IMR-90 (cell line): ENCODE measurements around the gene CERS5. TPM values are rescaled to one million over a fixed set of nuclear protein-coding genes. Genes with fewer than 3 reads are reported as not detected.

Experiments used
- ATAC-seq: fragments of 200-7000 bp; cut with Tn5 transposase; 2 replicates; pipeline ENCODE4 v1.9.1; 2020; ENCODE audit warnings: low read depth, mild to moderate bottlenecking, moderate library complexity
- BruUV-seq: library from RNA; stranded (reverse); fragments of 400-500 nt; replicated peaks from 2 replicates; lab custom pipeline; 2021; lab: Mats Ljungman, UMichigan
- CTCF ChIA-PET: fragments of 300-600 bp; formaldehyde crosslinking; extraction: SDS; loops from one replicate; lab custom pipeline; 2021; ENCODE audit warnings: antibody characterized with exemption; lab: Yijun Ruan, JAX
- POLR2A ChIA-PET: fragments of 300-600 bp; sonication (Branson Sonifier 250); formaldehyde crosslinking; loops from one replicate; lab custom pipeline; 2022; ENCODE audit warnings: antibody characterized with exemption; ENCODE audit not compliant: unreplicated experiment; lab: Charles Lee
- DNase-seq: peaks from one replicate; pipeline ENCODE4 v3.0.0; 2013
- H2AFZ ChIP-seq: replicated peaks from 2 replicates; pipeline ENCODE3; 2013; ENCODE audit warnings: low read length, mild to moderate bottlenecking; ENCODE audit not compliant: poor library complexity
- H2AK5ac ChIP-seq: 2 replicates; pipeline ENCODE4 v1.6.1; 2013; ENCODE audit warnings: low read depth, low read length, inconsistent platforms
- H2AK9ac ChIP-seq: replicated peaks from 2 replicates; pipeline ENCODE3; 2013; ENCODE audit warnings: mild to moderate bottlenecking, low read depth, low read length, moderate library complexity; ENCODE audit not compliant: poor library complexity
- H2BK120ac ChIP-seq: 2 replicates; pipeline ENCODE4 v1.6.1; 2013; ENCODE audit warnings: low read depth, low read length, inconsistent platforms
- H2BK15ac ChIP-seq: 3 replicates; pipeline ENCODE4 v1.6.1; 2013; ENCODE audit warnings: low read depth, low read length, inconsistent platforms
- H2BK20ac ChIP-seq: 2 replicates; pipeline ENCODE4 v1.6.1; 2013; ENCODE audit warnings: low read depth, mild to moderate bottlenecking, inconsistent platforms, low read length, moderate library complexity
- H2BK5ac ChIP-seq: 2 replicates; pipeline ENCODE4 v1.6.1; 2013; ENCODE audit warnings: mild to moderate bottlenecking, low read depth, low read length, inconsistent platforms; ENCODE audit not compliant: poor library complexity, severe bottlenecking
- H3K14ac ChIP-seq: replicated peaks from 2 replicates; pipeline ENCODE4 v1.6.1; 2013; ENCODE audit warnings: low read depth, low read length, inconsistent platforms
- H3K18ac ChIP-seq: 2 replicates; pipeline ENCODE4 v1.6.1; 2013; ENCODE audit warnings: low read depth, low read length, control low read depth
- H3K23ac ChIP-seq: 2 replicates; pipeline ENCODE4 v1.6.1; 2013; ENCODE audit warnings: low read depth, low read length, inconsistent platforms
- H3K27ac ChIP-seq: 2 replicates; pipeline ENCODE4 v1.5.1; 2013; ENCODE audit warnings: mild to moderate bottlenecking, control low read depth, low read length; ENCODE audit not compliant: insufficient read depth
- H3K27me3 ChIP-seq: 2 replicates; pipeline ENCODE4 v1.6.1; 2013; ENCODE audit warnings: low read length; ENCODE audit not compliant: control insufficient read depth, insufficient read depth
- H3K36me3 ChIP-seq: 2 replicates; pipeline ENCODE4 v1.6.1; 2013; ENCODE audit warnings: low read length, mixed read lengths; ENCODE audit not compliant: control insufficient read depth, insufficient read depth
- H3K4ac ChIP-seq: 2 replicates; pipeline ENCODE4 v1.6.1; 2013; ENCODE audit warnings: low read depth, low read length, inconsistent platforms
- H3K4me1 ChIP-seq: 2 replicates; pipeline ENCODE4 v1.6.1; 2013; ENCODE audit warnings: low read length, mixed read lengths; ENCODE audit not compliant: control insufficient read depth, insufficient read depth
- H3K4me2 ChIP-seq: 2 replicates; pipeline ENCODE4 v1.6.1; 2013; ENCODE audit warnings: low read depth, mild to moderate bottlenecking, control low read depth, low read length, moderate library complexity
- H3K4me3 ChIP-seq: 2 replicates; pipeline ENCODE4 v1.5.1; 2013; ENCODE audit warnings: low read depth, mild to moderate bottlenecking, control low read depth, low read length, moderate library complexity; ENCODE audit not compliant: insufficient read depth
- H3K56ac ChIP-seq: 2 replicates; pipeline ENCODE4 v1.6.1; 2013; ENCODE audit warnings: low read length, inconsistent platforms; ENCODE audit not compliant: insufficient read depth; ENCODE audit errors: extremely low read depth
- H3K79me1 ChIP-seq, 2 experiments: 2 replicates each; pipeline ENCODE4 v1.6.1; 2013; ENCODE audit warnings: low read length in 2 of 2, inconsistent platforms in 1 of 2, low read depth in 1 of 2
- H3K9ac ChIP-seq: 2 replicates; pipeline ENCODE4 v1.6.1; 2013; ENCODE audit warnings: low read depth, low read length, control low read depth
- H3K9me1 ChIP-seq: 2 replicates; pipeline ENCODE4 v1.6.1; 2013; ENCODE audit warnings: low read length, inconsistent platforms; ENCODE audit not compliant: insufficient read depth
- H3K9me3 ChIP-seq: 2 replicates; pipeline ENCODE4 v1.6.1; 2013; ENCODE audit warnings: low read length; ENCODE audit not compliant: control insufficient read depth, insufficient read depth
- H4K20me1 ChIP-seq: 2 replicates; pipeline ENCODE4 v1.6.1; 2013; ENCODE audit warnings: low read length, inconsistent platforms; ENCODE audit not compliant: insufficient read depth
- H4K5ac ChIP-seq: 2 replicates; pipeline ENCODE4 v1.6.1; 2013; ENCODE audit warnings: mild to moderate bottlenecking, low read depth, low read length, control low read depth
- H4K8ac ChIP-seq, 2 experiments: 2 replicates each; pipeline ENCODE4 v1.6.1; 2013; ENCODE audit warnings: low read depth in 2 of 2, low read length in 2 of 2, control low read depth in 1 of 2, inconsistent platforms in 1 of 2
- H4K91ac ChIP-seq: 2 replicates; pipeline ENCODE4 v1.6.1; 2013; ENCODE audit warnings: low read depth, low read length, inconsistent platforms; ENCODE audit not compliant: insufficient read depth
- CEBPB ChIP-seq: IDR thresholded peaks from 2 replicates; pipeline ENCODE4 v1.6.1; 2012; ENCODE audit warnings: low read depth, low read length, improper control_type of control experiment
- CHD1 ChIP-seq: IDR thresholded peaks from 2 replicates; pipeline ENCODE4 v1.6.1; 2012; ENCODE audit warnings: low read depth, low read length, improper control_type of control experiment
- CTCF ChIP-seq: conservative IDR thresholded peaks from 2 replicates; pipeline ENCODE4 v1.5.1; 2012; ENCODE audit warnings: mild to moderate bottlenecking, low read depth, low read length, improper control_type of control experiment
- FOS ChIP-seq: fragments of 150-350 bp; IDR thresholded peaks from 2 replicates; pipeline ENCODE4 v1.6.1; 2016; ENCODE audit warnings: low read depth, low read length
- MAFK ChIP-seq: IDR thresholded peaks from 2 replicates; pipeline ENCODE4 v1.6.1; 2012; ENCODE audit warnings: low read depth, low read length, improper control_type of control experiment
- MAZ ChIP-seq: IDR thresholded peaks from 2 replicates; pipeline ENCODE4 v1.6.1; 2012; ENCODE audit warnings: low read depth, mild to moderate bottlenecking, low read length, improper control_type of control experiment, moderate library complexity, borderline replicate concordance
- NFE2L2 ChIP-seq: fragments of 150-350 bp; IDR thresholded peaks from 2 replicates; pipeline ENCODE4 v1.6.1; 2016; ENCODE audit warnings: low read depth, mild to moderate bottlenecking, low read length
- POLR2A ChIP-seq: IDR thresholded peaks from 2 replicates; pipeline ENCODE4 v1.6.1; 2012; ENCODE audit warnings: mild to moderate bottlenecking, low read depth, low read length
- RCOR1 ChIP-seq: IDR thresholded peaks from 2 replicates; pipeline ENCODE4 v1.6.1; 2012; ENCODE audit warnings: mild to moderate bottlenecking, low read length, improper control_type of control experiment; ENCODE audit not compliant: insufficient replicate concordance
- SMC3 ChIP-seq: fragments of 150-350 bp; IDR thresholded peaks from 2 replicates; pipeline ENCODE4 v1.6.1; 2016; ENCODE audit warnings: low read depth, mild to moderate bottlenecking, antibody characterized with exemption, low read length, moderate library complexity
- USF2 ChIP-seq: fragments of 150-350 bp; IDR thresholded peaks from 2 replicates; pipeline ENCODE4 v1.6.1; 2017; ENCODE audit warnings: mild to moderate bottlenecking, antibody characterized with exemption, low read length, low read depth
- WGBS, 2 experiments: methylation state at CpG; one replicate each; pipeline versions ENCODE4 v1.1.5 to v1.1.7; 2013; ENCODE audit warnings: missing lambda C conversion rate in 2 of 2; ENCODE audit not compliant: insufficient read length in 1 of 2; ENCODE audit errors: extremely low coverage in 2 of 2; 5-methylcytosine and 5-hydroxymethylcytosine counted together
- dilution Hi-C: fragments of 300-500 bp; cut with HindIII; formaldehyde crosslinking; loops from one replicate; pipeline ENCODE4 v1.14.3; 2018; ENCODE audit warnings: low sequenced_read_pairs; ENCODE audit not compliant: unreplicated experiment
- in situ Hi-C: fragments of 300-500 bp; cut with MboI; formaldehyde crosslinking; loops from 3 replicates; pipeline ENCODE4 v1.14.3; 2019; ENCODE audit warnings: low sequenced_read_pairs, inconsistent platforms, mixed read lengths
- intact Hi-C: fragments of 100-400 bp; cut with micrococcal nuclease; formaldehyde crosslinking; loops from 2 replicates; pipeline ENCODE4 v1.10.0; 2022
- polyA plus RNA-seq, 3 experiments: library from polyadenylated mRNA; depleted of rRNA; stranded (reverse); fragments of >200 nt; gene quantifications; 2 replicates each; pipeline ENCODE4 v1.2.3, GENCODE V29; 2012; ENCODE audit warnings: low replicate concordance in 1 of 3
- total RNA-seq: library from RNA; depleted of rRNA; stranded (reverse); fragments of >200 nt; gene quantifications from 2 replicates; pipeline ENCODE4 v1.2.3, GENCODE V29; 2012

Gene CERS5
- total and polyA plus RNA-seq, 2 of the 4 experiments (the other 2 are of a cell fraction): 40.3 to 60.3 TPM

- in situ Hi-C loops: no loop called here
- Histone ChIP-seq H3K14ac (no peak overlapping the region), H2BK15ac (no peak overlapping the region), H3K4me2 (no peak overlapping the region), H3K4ac (no peak overlapping the region), H3K36me3 (peaks cover 23% of the 10 kb centered on the region), H2BK5ac (no peak overlapping the region), H3K9me1 (peaks cover 9% of the 10 kb centered on the region; the same call in 1 of the 2 replicates), H3K18ac (no peak overlapping the region), H2AFZ (no peak overlapping the region), H2BK120ac (no peak overlapping the region), H3K56ac (no peak overlapping the region), H3K27ac (no peak overlapping the region), H3K4me1 (no peaks in the 10 kb centered on the region), H4K8ac (no peak overlapping the region), H4K5ac (no peak overlapping the region), H2BK20ac (no peak overlapping the region), H3K9ac (no peak overlapping the region), H3K23ac (no peak overlapping the region), H2AK9ac (no peak overlapping the region), H3K27me3 (no peaks in the 10 kb centered on the region), H4K20me1 (no peaks in the 10 kb centered on the region; the same call in 1 of the 2 replicates), H3K9me3 (no peaks in the 10 kb centered on the region), H2AK5ac (no peak overlapping the region), H4K91ac (no peak overlapping the region), H3K4me3 (no peak overlapping the region), H3K79me1 (peaks cover 20 to 60% of the 10 kb centered on the region in 2 experiments)
- TF ChIP-seq MAZ (no peak), USF2 (no peak), MAFK (no peak), NFE2L2 (no peak), POLR2A (no peak), CEBPB (no peak), CTCF (no peak), FOS (no peak), RCOR1 (no peak), CHD1 (no peak), SMC3 (no peak)
- CTCF ChIA-PET: interaction anchor here (1.6 to 3.3 kb wide), 2 partner anchors 10 to 11 kb away, joined by 3 to 13 read pairs; partner anchors contain the start of gene COX14
- POLR2A ChIA-PET: no interaction called here
- BruUV-seq: no TSS peak
- intact Hi-C loops: no loop called here
- DNase-seq (no peak), ATAC-seq (no peak)
- dilution Hi-C loops: no loop called here
- WGBS, 2 experiments: no CpG with 5 or more reads among the region's 5 CpGs
Observed at GRCh38 chr12:50121641-50122040, 45.5 kb downstream of the CERS5 start.
